ENCODE data around the gene CPSF4L.

- TF ChIP-seq POLR2A (IDR thresholded peaks at IDR 0.05) (peak in 1 of 2 donors; percentile 82), CTCF (IDR thresholded peaks at IDR 0.05) (peak in 10 of 12 donors; percentile 13 to 64 (median 47))
Observed at GRCh38 chr17:73231841-73232586, 29.7 kb downstream of the CPSF4L start.

Data from heart left ventricle (tissue), 13 donors.